ENCODE measurements around the gene KCNQ5. TPM values are rescaled to one million over a fixed set of nuclear protein-coding genes. Genes with fewer than 3 reads are reported as not detected.

Gene KCNQ5
- 0.32 and 0.34 TPM in 2 replicates for total RNA-seq

GRCh38 chr6:72621291-72622093 lies at the start of gene KCNQ5:
Gene KCNQ5 (plus strand): TSS chr6:72622064.

GRCh38 chr6:73225396-73225795 lies 603.5 kb downstream of the KCNQ5 start, which contains the start of gene KHDC1L:
Gene KHDC1L (minus strand): TSS chr6:73225496. CDS start chr6:73225408, 88 bp downstream.

